SU-DHL-6 (cell line): ENCODE results near the gene LRRC28.

ENCODE experiments used
- H2AFZ ChIP-seq: fragments of 200-600 bp; sonication (generic); 2 replicates; pipeline ENCODE4 v1.6.1; 2014; ENCODE audit warnings: low read depth, mild to moderate bottlenecking, moderate library complexity, mixed read lengths, antibody characterized with exemption, low read length; ENCODE audit not compliant: severe bottlenecking
- H3F3A ChIP-seq: fragments of 200-600 bp; shearing (Covaris generic); 2 replicates; pipeline ENCODE4 v1.6.0; 2016; ENCODE audit warnings: antibody characterized with exemption, mild to moderate bottlenecking; ENCODE audit not compliant: insufficient read depth
- H3K27ac ChIP-seq: fragments of 200-600 bp; sonication (generic); 2 replicates; pipeline ENCODE4 v1.5.1; 2016; ENCODE audit warnings: low read depth, mild to moderate bottlenecking, low read length, moderate library complexity, mixed read lengths
- H3K27me3 ChIP-seq: fragments of 200-600 bp; sonication (generic), shearing (Covaris generic); 2 replicates; pipeline ENCODE4 v1.6.0; 2014; ENCODE audit warnings: mild to moderate bottlenecking, low read length
- H3K36me3 ChIP-seq: fragments of 200-600 bp; sonication (generic); 2 replicates; pipeline ENCODE4 v1.6.1; 2014; ENCODE audit warnings: mild to moderate bottlenecking, low read length, mixed read lengths
- H3K4me2 ChIP-seq: fragments of 300-600, 200-600 bp; shearing (Covaris generic), sonication (generic); 2 replicates; pipeline ENCODE4 v1.6.0; 2014; ENCODE audit warnings: low read length, low read depth, mild to moderate bottlenecking; ENCODE audit not compliant: poor library complexity, severe bottlenecking
- H3K4me3 ChIP-seq: fragments of 200-600 bp; sonication (generic); 2 replicates; pipeline ENCODE4 v1.5.1; 2014; ENCODE audit warnings: antibody characterized with exemption, low read length, mild to moderate bottlenecking, mixed read lengths; ENCODE audit not compliant: insufficient read depth, poor library complexity, severe bottlenecking
- H3K79me2 ChIP-seq: fragments of 200-600 bp; sonication (generic); 2 replicates; pipeline ENCODE4 v1.6.1; 2014; ENCODE audit warnings: mild to moderate bottlenecking, low read length, moderate library complexity; ENCODE audit not compliant: insufficient read depth
- H3K9ac ChIP-seq: fragments of 200-600 bp; sonication (generic); 2 replicates; pipeline ENCODE4 v1.7.0; 2014; ENCODE audit warnings: mild to moderate bottlenecking, low read length
- H3K9me2 ChIP-seq: fragments of 200-600 bp; sonication (generic); replicated peaks from 2 replicates; pipeline ENCODE4 v1.6.1; 2014; ENCODE audit warnings: low read length; ENCODE audit not compliant: insufficient read depth
- H3K9me3 ChIP-seq: fragments of 200-600 bp; sonication (generic); 2 replicates; pipeline ENCODE4 v1.6.1; 2014; ENCODE audit warnings: low read length, mixed read lengths; ENCODE audit not compliant: insufficient read depth
- H4K20me1 ChIP-seq: fragments of 200-600 bp; sonication (generic); 2 replicates; pipeline ENCODE4 v1.6.1; 2014; ENCODE audit warnings: low read depth, mild to moderate bottlenecking, antibody characterized with exemption, low read length, moderate library complexity, mixed read lengths
- CTCF ChIP-seq: fragments of 200-600 bp; sonication (generic); IDR thresholded peaks from one replicate; pipeline ENCODE4 v1.5.1; 2017; ENCODE audit warnings: antibody characterized with exemption, mild to moderate bottlenecking, low read length, moderate library complexity; ENCODE audit not compliant: insufficient read depth, poor library complexity, severe bottlenecking
- EZH2phosphoT487 ChIP-seq: fragments of 200-600 bp; sonication (generic), shearing (Covaris generic); conservative IDR thresholded peaks from 2 replicates; pipeline ENCODE4 v1.6.1; 2018; ENCODE audit warnings: mild to moderate bottlenecking, antibody characterized with exemption, low read length, moderate library complexity, mixed read lengths

Gene LRRC28

GRCh38 chr15:99406120-99406519 lies 154.8 kb downstream of the LRRC28 start:
- Histone ChIP-seq H2AFZ (no peak overlapping the region), H3F3A (no peaks in the 10 kb centered on the region), H4K20me1 (no peaks in the 10 kb centered on the region), H3K27me3 (no peaks in the 10 kb centered on the region), H3K9me2 (no peaks in the 10 kb centered on the region), H3K9me3 (no peaks in the 10 kb centered on the region), H3K27ac (no peak overlapping the region), H3K4me3 (no peak overlapping the region), H3K9ac (no peak overlapping the region), H3K79me2 (no peaks in the 10 kb centered on the region), H3K36me3 (no peaks in the 10 kb centered on the region), H3K4me2 (no peak overlapping the region)
- TF ChIP-seq CTCF (no peak), EZH2phosphoT487 (no peak)

GRCh38 chr15:99406716-99407487 lies 155.6 kb downstream of the LRRC28 start:
- no peak overlapping the region for H3K9ac ChIP-seq
- no peaks in the 10 kb centered on the region for H3F3A ChIP-seq
- no peak for TF ChIP-seq CTCF
- TF ChIP-seq EZH2phosphoT487 = no peak
- H4K20me1 ChIP-seq = no peaks in the 10 kb centered on the region
- H3K9me2 ChIP-seq = no peaks in the 10 kb centered on the region
- no peak overlapping the region for H3K4me2 ChIP-seq
- no peak overlapping the region for H3K4me3 ChIP-seq
- no peaks in the 10 kb centered on the region for H3K27me3 ChIP-seq
- no peaks in the 10 kb centered on the region for H3K79me2 ChIP-seq
- no peak overlapping the region for H3K27ac ChIP-seq
- no peaks in the 10 kb centered on the region for H3K36me3 ChIP-seq
- H2AFZ ChIP-seq = no peak overlapping the region
- no peaks in the 10 kb centered on the region for H3K9me3 ChIP-seq

GRCh38 chr15:99407716-99408115 lies 156.4 kb downstream of the LRRC28 start:
- H3K4me2 ChIP-seq = no peak overlapping the region
- no peaks in the 10 kb centered on the region for H3K79me2 ChIP-seq
- no peak overlapping the region for H3K9ac ChIP-seq
- H2AFZ ChIP-seq = no peak overlapping the region
- no peaks in the 10 kb centered on the region for H3F3A ChIP-seq
- H3K36me3 ChIP-seq = no peaks in the 10 kb centered on the region
- no peak for TF ChIP-seq CTCF
- no peak for TF ChIP-seq EZH2phosphoT487
- H3K9me2 ChIP-seq = no peaks in the 10 kb centered on the region
- no peaks in the 10 kb centered on the region for H3K27me3 ChIP-seq
- no peaks in the 10 kb centered on the region for H3K9me3 ChIP-seq
- H3K27ac ChIP-seq = no peak overlapping the region
- no peak overlapping the region for H3K4me3 ChIP-seq
- H4K20me1 ChIP-seq = no peaks in the 10 kb centered on the region
